HEK293 (cell line): ENCODE data around the gene SLC35E2B.

ENCODE experiments used
- CTCF ChIA-PET: fragments of 350-600 bp; formaldehyde crosslinking; extraction: SDS; loops from one replicate; lab custom pipeline; 2021; ENCODE audit warnings: antibody characterized with exemption; lab: Yijun Ruan, JAX
- POLR2A ChIA-PET: fragments of 300-600 bp; formaldehyde crosslinking; extraction: SDS; loops from one replicate; lab custom pipeline; 2020; ENCODE audit warnings: antibody characterized with exemption, inconsistent platforms; lab: Yijun Ruan, JAX
- H3K27ac ChIP-seq: fragments of 200-500 bp; sonication (Bioruptor generic); 2 replicates; pipeline ENCODE4 v1.5.1; 2014; ENCODE audit warnings: low read depth, low read length, control low read depth, inconsistent platforms; ENCODE audit errors: extremely low read depth
- H3K36me3 ChIP-seq, 2 experiments: fragments of 200-500 bp in 1 of 2; sonication (Bioruptor generic) in 1 of 2; 1 replicate in 1 of 2; 2 replicates in 1 of 2; pipeline ENCODE4 v1.5.1; 2014 to 2017; ENCODE audit warnings: inconsistent platforms in 2 of 2, low read length in 2 of 2; ENCODE audit not compliant: control insufficient read depth in 2 of 2, insufficient read depth in 1 of 2
- H3K4me1 ChIP-seq: fragments of 200-500 bp; sonication (Bioruptor generic); 2 replicates; pipeline ENCODE4 v1.5.1; 2014; ENCODE audit warnings: mild to moderate bottlenecking, low read length, inconsistent platforms; ENCODE audit not compliant: control insufficient read depth, insufficient read depth
- H3K4me3 ChIP-seq: 2 replicates; pipeline ENCODE4 v1.5.1; 2011; ENCODE audit warnings: low read depth, mild to moderate bottlenecking, control low read depth, low read length, moderate library complexity
- H3K9me3 ChIP-seq: fragments of 200-500 bp; sonication (Bioruptor generic); 2 replicates; pipeline ENCODE4 v1.5.1; 2014; ENCODE audit warnings: low read depth, low read length, inconsistent platforms; ENCODE audit not compliant: control insufficient read depth, insufficient read depth
- TCF7L2 ChIP-seq: IDR thresholded peaks from 2 replicates; pipeline ENCODE4 v1.6.1; 2011; ENCODE audit warnings: low read depth, mild to moderate bottlenecking, inconsistent platforms, low read length, moderate library complexity, borderline replicate concordance
- ZBTB20 ChIP-seq: fragments of 450-650 bp; formaldehyde crosslinking; IDR thresholded peaks from 2 replicates; pipeline ENCODE4 v1.5.1; 2016; ENCODE audit warnings: missing biosample characterization, missing genetic modification characterization
- ZBTB21 ChIP-seq: fragments of 450-650 bp; formaldehyde crosslinking; IDR thresholded peaks from 2 replicates; pipeline ENCODE4 v1.5.1; 2017; ENCODE audit warnings: missing biosample characterization, missing genetic modification characterization
- ZNF114 ChIP-seq: fragments of 450-650 bp; formaldehyde crosslinking; IDR thresholded peaks from 2 replicates; pipeline ENCODE4 v1.5.0; 2017; ENCODE audit warnings: missing biosample characterization, missing genetic modification characterization
- ZNF121 ChIP-seq: fragments of 450-650 bp; formaldehyde crosslinking; IDR thresholded peaks from 2 replicates; pipeline ENCODE4 v1.5.1; 2016; ENCODE audit warnings: missing biosample characterization, missing genetic modification characterization
- ZNF169 ChIP-seq: fragments of 450-650 bp; formaldehyde crosslinking; IDR thresholded peaks from 2 replicates; pipeline ENCODE4 v1.5.1; 2016; ENCODE audit warnings: missing biosample characterization, missing genetic modification characterization
- ZNF211 ChIP-seq: fragments of 450-650 bp; formaldehyde crosslinking; IDR thresholded peaks from 2 replicates; pipeline ENCODE4 v1.5.1; 2016; ENCODE audit warnings: low read depth, missing biosample characterization, missing genetic modification characterization
- ZNF302 ChIP-seq: fragments of 450-650 bp; formaldehyde crosslinking; IDR thresholded peaks from 2 replicates; pipeline ENCODE4 v1.5.1; 2016; ENCODE audit warnings: missing biosample characterization, missing genetic modification characterization, low read depth
- ZNF521 ChIP-seq: fragments of 450-650 bp; formaldehyde crosslinking; IDR thresholded peaks from 2 replicates; pipeline ENCODE4 v1.5.1; 2017; ENCODE audit warnings: missing biosample characterization, mild to moderate bottlenecking, missing genetic modification characterization
- ZNF544 ChIP-seq: fragments of 450-650 bp; formaldehyde crosslinking; IDR thresholded peaks from 2 replicates; pipeline ENCODE4 v1.5.0; 2017; ENCODE audit warnings: missing biosample characterization, missing genetic modification characterization
- ZNF677 ChIP-seq: fragments of 450-650 bp; IDR thresholded peaks from 2 replicates; pipeline ENCODE4 v1.5.0; 2018; ENCODE audit warnings: missing biosample characterization, mild to moderate bottlenecking, missing genetic modification characterization, moderate library complexity
- TF ChIP-seq, protein P1 (sequence below): fragments of 450-650 bp; formaldehyde crosslinking; IDR thresholded peaks from 2 replicates; pipeline ENCODE4 v1.5.1; 2017; ENCODE audit warnings: missing biosample characterization, missing genetic modification characterization
- TF ChIP-seq, protein P2 (sequence below): fragments of 450-650 bp; formaldehyde crosslinking; IDR thresholded peaks from 2 replicates; pipeline ENCODE4 v1.5.1; 2016; ENCODE audit warnings: missing biosample characterization, missing genetic modification characterization
- TF ChIP-seq, protein P3 (sequence below): fragments of 450-650 bp; formaldehyde crosslinking; IDR thresholded peaks from 2 replicates; pipeline ENCODE4 v1.5.1; 2016; ENCODE audit warnings: missing biosample characterization, missing genetic modification characterization
- TF ChIP-seq, protein P4 (sequence below): IDR thresholded peaks from 2 replicates; pipeline ENCODE4 v1.6.1; 2011; ENCODE audit warnings: mild to moderate bottlenecking, low read depth, low read length, borderline replicate concordance
- TF ChIP-seq, protein P5 (sequence below): fragments of 450-650 bp; formaldehyde crosslinking; IDR thresholded peaks from 2 replicates; pipeline ENCODE4 v1.5.1; 2016; ENCODE audit warnings: missing biosample characterization, missing genetic modification characterization
- TF ChIP-seq, protein P6 (sequence below): fragments of 450-650 bp; formaldehyde crosslinking; IDR thresholded peaks from 2 replicates; pipeline ENCODE4 v1.5.1; 2016; ENCODE audit warnings: missing biosample characterization, missing genetic modification characterization
- TF ChIP-seq, protein P7 (sequence below): fragments of 450-650 bp; formaldehyde crosslinking; IDR thresholded peaks from 2 replicates; pipeline ENCODE4 v1.5.1; 2017; ENCODE audit warnings: missing biosample characterization, missing genetic modification characterization

SLC35E2B gene

DNA sequence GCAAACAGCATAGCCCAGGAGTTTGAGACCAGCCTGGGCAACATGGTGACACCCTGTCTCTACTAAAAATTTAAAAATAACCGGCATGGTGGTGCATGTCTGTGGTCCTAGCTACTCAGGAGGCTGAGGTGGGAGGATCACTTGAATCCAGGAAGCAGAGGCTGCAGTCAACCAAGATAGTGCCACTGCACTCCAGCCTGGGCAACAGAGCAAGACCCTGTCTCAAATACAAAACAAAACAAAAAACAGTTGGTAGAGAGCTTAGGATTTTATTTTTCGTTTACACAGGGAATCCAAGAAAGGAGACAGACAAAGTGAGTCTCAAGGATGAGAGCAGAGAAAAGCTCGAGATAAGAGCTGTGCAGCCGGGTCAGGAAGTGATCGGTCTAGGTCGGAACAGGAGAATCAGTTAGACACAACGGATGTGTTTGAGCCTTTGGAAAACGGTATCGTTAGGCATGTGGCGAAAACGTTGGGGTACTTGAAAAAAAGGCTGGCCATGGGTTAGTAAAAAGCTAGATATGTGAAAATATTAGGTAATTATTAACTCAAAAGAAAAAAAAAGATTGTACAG, 79.0 kb downstream of the SLC35E2B start:
- POLR2A ChIA-PET = interaction anchor here (0.6 to 3.5 kb wide), 5 partner anchors 11 to 268 kb away, joined by 3 to 17 read pairs (median 6); no protein-coding TSS in a partner anchor
- Histone ChIP-seq H3K4me3 (no peak overlapping the region), H3K9me3 (no peaks in the 10 kb centered on the region), H3K4me1 (0 out of 2 replicates have a peak, but pooled peaks cover 3% of the 10 kb centered on the region), H3K36me3 (peaks cover 0 to 20% of the 10 kb centered on the region in 2 experiments; a peak in 1 of 3 replicates), H3K27ac (no peak overlapping the region)
- TF ChIP-seq ZNF121 (0 out of 2 replicates have a peak, but pooled peaks have one; percentile 20), ZNF211 (tag by site-specific recombination) (no peak), TCF7L2 (no peak)
- CTCF ChIA-PET = no interaction called here

DNA sequence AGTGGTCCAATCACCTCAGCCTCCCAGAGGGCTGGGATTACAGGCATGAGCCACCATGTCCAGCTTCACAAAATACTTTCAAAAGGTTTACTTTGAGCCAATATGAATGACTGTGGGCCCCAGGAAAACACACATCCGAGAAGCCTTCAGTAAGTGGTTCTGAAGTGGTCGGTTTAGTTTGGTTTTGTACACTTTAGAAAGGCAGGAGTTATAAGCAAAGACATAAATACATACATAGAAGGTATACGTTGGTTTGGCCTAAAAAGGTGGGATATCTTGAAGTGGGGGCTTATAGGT, 80.5 kb downstream of the SLC35E2B start:
- Histone ChIP-seq H3K4me3 (no peak overlapping the region), H3K4me1 (0 out of 2 replicates have a peak, but pooled peaks cover 3% of the 10 kb centered on the region), H3K9me3 (no peaks in the 10 kb centered on the region), H3K36me3 (peaks cover 0 to 4% of the 10 kb centered on the region in 2 experiments; a peak in 1 of 3 replicates), H3K27ac (no peak overlapping the region)
- TF ChIP-seq, protein P1, sequence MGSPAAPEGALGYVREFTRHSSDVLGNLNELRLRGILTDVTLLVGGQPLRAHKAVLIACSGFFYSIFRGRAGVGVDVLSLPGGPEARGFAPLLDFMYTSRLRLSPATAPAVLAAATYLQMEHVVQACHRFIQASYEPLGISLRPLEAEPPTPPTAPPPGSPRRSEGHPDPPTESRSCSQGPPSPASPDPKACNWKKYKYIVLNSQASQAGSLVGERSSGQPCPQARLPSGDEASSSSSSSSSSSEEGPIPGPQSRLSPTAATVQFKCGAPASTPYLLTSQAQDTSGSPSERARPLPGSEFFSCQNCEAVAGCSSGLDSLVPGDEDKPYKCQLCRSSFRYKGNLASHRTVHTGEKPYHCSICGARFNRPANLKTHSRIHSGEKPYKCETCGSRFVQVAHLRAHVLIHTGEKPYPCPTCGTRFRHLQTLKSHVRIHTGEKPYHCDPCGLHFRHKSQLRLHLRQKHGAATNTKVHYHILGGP = no peak
- TF ChIP-seq ZNF677 (tag by site-specific recombination) (no peak), ZNF302 (tag by site-specific recombination) (no peak), ZBTB20 (tag by site-specific recombination) (no peak), ZNF521 (tag by site-specific recombination) (no peak), ZNF544 (tag by site-specific recombination) (no peak), ZBTB21 (tag by site-specific recombination) (no peak)
- TF ChIP-seq, protein P2, sequence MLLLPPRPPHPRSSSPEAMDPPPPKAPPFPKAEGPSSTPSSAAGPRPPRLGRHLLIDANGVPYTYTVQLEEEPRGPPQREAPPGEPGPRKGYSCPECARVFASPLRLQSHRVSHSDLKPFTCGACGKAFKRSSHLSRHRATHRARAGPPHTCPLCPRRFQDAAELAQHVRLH (tag by site-specific recombination) = no peak
- TF ChIP-seq, protein P3, sequence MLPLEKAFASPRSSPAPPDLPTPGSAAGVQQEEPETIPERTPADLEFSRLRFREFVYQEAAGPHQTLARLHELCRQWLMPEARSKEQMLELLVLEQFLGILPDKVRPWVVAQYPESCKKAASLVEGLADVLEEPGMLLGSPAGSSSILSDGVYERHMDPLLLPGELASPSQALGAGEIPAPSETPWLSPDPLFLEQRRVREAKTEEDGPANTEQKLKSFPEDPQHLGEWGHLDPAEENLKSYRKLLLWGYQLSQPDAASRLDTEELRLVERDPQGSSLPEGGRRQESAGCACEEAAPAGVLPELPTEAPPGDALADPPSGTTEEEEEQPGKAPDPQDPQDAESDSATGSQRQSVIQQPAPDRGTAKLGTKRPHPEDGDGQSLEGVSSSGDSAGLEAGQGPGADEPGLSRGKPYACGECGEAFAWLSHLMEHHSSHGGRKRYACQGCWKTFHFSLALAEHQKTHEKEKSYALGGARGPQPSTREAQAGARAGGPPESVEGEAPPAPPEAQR (tag by site-specific recombination) = no peak
- POLR2A ChIA-PET = interaction anchor here (1.2 kb wide), 2 partner anchors 11 to 23 kb away, joined by 4 read pairs; no protein-coding TSS in a partner anchor
- CTCF ChIA-PET = no interaction called here

DNA sequence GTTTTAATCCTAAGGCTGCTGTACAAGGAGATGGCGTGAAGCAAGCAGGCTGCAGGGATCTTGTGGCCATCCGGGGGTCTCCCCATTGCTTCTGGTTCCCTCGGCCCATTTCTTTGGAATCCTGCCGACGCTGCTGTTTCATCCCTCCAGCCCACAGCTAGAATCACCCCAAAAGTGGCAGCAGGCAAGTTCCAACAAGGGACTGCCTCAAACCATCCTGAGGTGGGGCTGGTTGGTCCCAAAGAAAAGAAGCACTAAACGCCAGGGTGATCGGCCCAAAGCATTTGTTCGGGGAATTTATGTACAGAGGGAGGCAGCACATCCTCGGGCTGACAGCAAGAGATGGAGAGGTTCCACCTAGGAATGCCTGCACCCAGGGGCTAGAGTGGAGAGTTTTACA, 81.8 kb downstream of the SLC35E2B start:
- H3K4me1 ChIP-seq = 0 out of 2 replicates have a peak, but pooled peaks cover 3% of the 10 kb centered on the region
- ChIA-PET CTCF (interaction anchor here (0.9 kb wide), 1 partner anchor 13 kb away, joined by 6 read pairs; no protein-coding TSS in a partner anchor), POLR2A (interaction anchor here (0.7 to 1.2 kb wide), 2 partner anchors 18 to 22 kb away, joined by 3 to 4 read pairs; no protein-coding TSS in a partner anchor)
- H3K4me3 ChIP-seq = no peak overlapping the region
- no peaks in the 10 kb centered on the region for H3K36me3 ChIP-seq
- no peak overlapping the region for H3K27ac ChIP-seq
- H3K9me3 ChIP-seq = no peaks in the 10 kb centered on the region
- TF ChIP-seq, protein P4, sequence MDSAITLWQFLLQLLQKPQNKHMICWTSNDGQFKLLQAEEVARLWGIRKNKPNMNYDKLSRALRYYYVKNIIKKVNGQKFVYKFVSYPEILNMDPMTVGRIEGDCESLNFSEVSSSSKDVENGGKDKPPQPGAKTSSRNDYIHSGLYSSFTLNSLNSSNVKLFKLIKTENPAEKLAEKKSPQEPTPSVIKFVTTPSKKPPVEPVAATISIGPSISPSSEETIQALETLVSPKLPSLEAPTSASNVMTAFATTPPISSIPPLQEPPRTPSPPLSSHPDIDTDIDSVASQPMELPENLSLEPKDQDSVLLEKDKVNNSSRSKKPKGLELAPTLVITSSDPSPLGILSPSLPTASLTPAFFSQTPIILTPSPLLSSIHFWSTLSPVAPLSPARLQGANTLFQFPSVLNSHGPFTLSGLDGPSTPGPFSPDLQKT = no peak
- no peak for TF ChIP-seq ZNF169 (tag by site-specific recombination)
- TF ChIP-seq, protein P5, sequence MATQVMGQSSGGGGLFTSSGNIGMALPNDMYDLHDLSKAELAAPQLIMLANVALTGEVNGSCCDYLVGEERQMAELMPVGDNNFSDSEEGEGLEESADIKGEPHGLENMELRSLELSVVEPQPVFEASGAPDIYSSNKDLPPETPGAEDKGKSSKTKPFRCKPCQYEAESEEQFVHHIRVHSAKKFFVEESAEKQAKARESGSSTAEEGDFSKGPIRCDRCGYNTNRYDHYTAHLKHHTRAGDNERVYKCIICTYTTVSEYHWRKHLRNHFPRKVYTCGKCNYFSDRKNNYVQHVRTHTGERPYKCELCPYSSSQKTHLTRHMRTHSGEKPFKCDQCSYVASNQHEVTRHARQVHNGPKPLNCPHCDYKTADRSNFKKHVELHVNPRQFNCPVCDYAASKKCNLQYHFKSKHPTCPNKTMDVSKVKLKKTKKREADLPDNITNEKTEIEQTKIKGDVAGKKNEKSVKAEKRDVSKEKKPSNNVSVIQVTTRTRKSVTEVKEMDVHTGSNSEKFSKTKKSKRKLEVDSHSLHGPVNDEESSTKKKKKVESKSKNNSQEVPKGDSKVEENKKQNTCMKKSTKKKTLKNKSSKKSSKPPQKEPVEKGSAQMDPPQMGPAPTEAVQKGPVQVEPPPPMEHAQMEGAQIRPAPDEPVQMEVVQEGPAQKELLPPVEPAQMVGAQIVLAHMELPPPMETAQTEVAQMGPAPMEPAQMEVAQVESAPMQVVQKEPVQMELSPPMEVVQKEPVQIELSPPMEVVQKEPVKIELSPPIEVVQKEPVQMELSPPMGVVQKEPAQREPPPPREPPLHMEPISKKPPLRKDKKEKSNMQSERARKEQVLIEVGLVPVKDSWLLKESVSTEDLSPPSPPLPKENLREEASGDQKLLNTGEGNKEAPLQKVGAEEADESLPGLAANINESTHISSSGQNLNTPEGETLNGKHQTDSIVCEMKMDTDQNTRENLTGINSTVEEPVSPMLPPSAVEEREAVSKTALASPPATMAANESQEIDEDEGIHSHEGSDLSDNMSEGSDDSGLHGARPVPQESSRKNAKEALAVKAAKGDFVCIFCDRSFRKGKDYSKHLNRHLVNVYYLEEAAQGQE (tag by site-specific recombination) = no peak
- no peak for TF ChIP-seq ZNF114
- TF ChIP-seq, protein P6, sequence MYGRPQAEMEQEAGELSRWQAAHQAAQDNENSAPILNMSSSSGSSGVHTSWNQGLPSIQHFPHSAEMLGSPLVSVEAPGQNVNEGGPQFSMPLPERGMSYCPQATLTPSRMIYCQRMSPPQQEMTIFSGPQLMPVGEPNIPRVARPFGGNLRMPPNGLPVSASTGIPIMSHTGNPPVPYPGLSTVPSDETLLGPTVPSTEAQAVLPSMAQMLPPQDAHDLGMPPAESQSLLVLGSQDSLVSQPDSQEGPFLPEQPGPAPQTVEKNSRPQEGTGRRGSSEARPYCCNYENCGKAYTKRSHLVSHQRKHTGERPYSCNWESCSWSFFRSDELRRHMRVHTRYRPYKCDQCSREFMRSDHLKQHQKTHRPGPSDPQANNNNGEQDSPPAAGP = no peak
- TF ChIP-seq, protein P7, sequence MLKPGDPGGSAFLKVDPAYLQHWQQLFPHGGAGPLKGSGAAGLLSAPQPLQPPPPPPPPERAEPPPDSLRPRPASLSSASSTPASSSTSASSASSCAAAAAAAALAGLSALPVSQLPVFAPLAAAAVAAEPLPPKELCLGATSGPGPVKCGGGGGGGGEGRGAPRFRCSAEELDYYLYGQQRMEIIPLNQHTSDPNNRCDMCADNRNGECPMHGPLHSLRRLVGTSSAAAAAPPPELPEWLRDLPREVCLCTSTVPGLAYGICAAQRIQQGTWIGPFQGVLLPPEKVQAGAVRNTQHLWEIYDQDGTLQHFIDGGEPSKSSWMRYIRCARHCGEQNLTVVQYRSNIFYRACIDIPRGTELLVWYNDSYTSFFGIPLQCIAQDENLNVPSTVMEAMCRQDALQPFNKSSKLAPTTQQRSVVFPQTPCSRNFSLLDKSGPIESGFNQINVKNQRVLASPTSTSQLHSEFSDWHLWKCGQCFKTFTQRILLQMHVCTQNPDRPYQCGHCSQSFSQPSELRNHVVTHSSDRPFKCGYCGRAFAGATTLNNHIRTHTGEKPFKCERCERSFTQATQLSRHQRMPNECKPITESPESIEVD = no peak
